ENCODE data around the gene SPEF2. TPM values are rescaled to one million over a fixed set of nuclear protein-coding genes. Genes with fewer than 3 reads are reported as not detected.

SPEF2 gene
- total RNA-seq, 1 experiment from 2014 or later = 8.0 TPM

GRCh38 chr5:35790457-35790822, 172.8 kb downstream of the SPEF2 start:
- no peak overlapping the region for H3K27ac Mint-ChIP-seq (ENCODE audit: unreplicated experiment)
- no peak overlapping the region for H3K4me3 Mint-ChIP-seq (ENCODE audit: low read depth, unreplicated experiment)
- peaks cover 4% of the 10 kb centered on the region for H3K36me3 Mint-ChIP-seq (ENCODE audit: insufficient read depth, unreplicated experiment)
- no peaks in the 10 kb centered on the region for H3K27me3 Mint-ChIP-seq (ENCODE audit: unreplicated experiment)
- TF ChIP-seq CTCF (IDR thresholded peaks at IDR 0.05; ENCODE audit: unreplicated experiment) = no peak
- H3K9me3 Mint-ChIP-seq (ENCODE audit: low read depth, unreplicated experiment) = no peaks in the 10 kb centered on the region
- CTCF ChIA-PET = no interaction called here
- H3K4me1 Mint-ChIP-seq (ENCODE audit: low read depth, unreplicated experiment) = no peaks in the 10 kb centered on the region
- BruUV-seq (replicated peaks) = no TSS peak
- DNase-seq = no peak
- intact Hi-C loops (cut with micrococcal nuclease; ENCODE audit: unreplicated experiment) = no loop called here

GRCh38 chr5:35794328-35794619, 176.6 kb downstream of the SPEF2 start:
- no peaks in the 10 kb centered on the region for H3K9me3 Mint-ChIP-seq (ENCODE audit: low read depth, unreplicated experiment)
- no TSS peak for BruUV-seq (replicated peaks)
- TF ChIP-seq CTCF (IDR thresholded peaks at IDR 0.05; ENCODE audit: unreplicated experiment) = no peak
- H3K4me1 Mint-ChIP-seq (ENCODE audit: low read depth, unreplicated experiment) = peaks cover 8% of the 10 kb centered on the region
- H3K36me3 Mint-ChIP-seq (ENCODE audit: insufficient read depth, unreplicated experiment) = no peaks in the 10 kb centered on the region
- no peaks in the 10 kb centered on the region for H3K27me3 Mint-ChIP-seq (ENCODE audit: unreplicated experiment)
- no peak overlapping the region for H3K4me3 Mint-ChIP-seq (ENCODE audit: low read depth, unreplicated experiment)
- no peak for DNase-seq
- CTCF ChIA-PET = no interaction called here
- no peak overlapping the region for H3K27ac Mint-ChIP-seq (ENCODE audit: unreplicated experiment)
- intact Hi-C loops (cut with micrococcal nuclease; ENCODE audit: unreplicated experiment) = no loop called here

- Mint-ChIP-seq H3K27ac (ENCODE audit: unreplicated experiment) (no peak overlapping the region), H3K4me3 (ENCODE audit: low read depth, unreplicated experiment) (no peak overlapping the region), H3K27me3 (ENCODE audit: unreplicated experiment) (no peaks in the 10 kb centered on the region), H3K36me3 (ENCODE audit: insufficient read depth, unreplicated experiment) (no peaks in the 10 kb centered on the region), H3K4me1 (ENCODE audit: low read depth, unreplicated experiment) (peaks cover 8% of the 10 kb centered on the region), H3K9me3 (ENCODE audit: low read depth, unreplicated experiment) (no peaks in the 10 kb centered on the region)
- DNase-seq = no peak
- no peak for TF ChIP-seq CTCF (IDR thresholded peaks at IDR 0.05; ENCODE audit: unreplicated experiment)
- BruUV-seq (replicated peaks) = no TSS peak
- intact Hi-C loops (cut with micrococcal nuclease; ENCODE audit: unreplicated experiment) = no loop called here
- CTCF ChIA-PET = no interaction called here
Measured at GRCh38 chr5:35794684-35795375, 177.2 kb downstream of the SPEF2 start.

GRCh38 chr5:35799181-35799580, 181.5 kb downstream of the SPEF2 start:
- Mint-ChIP-seq H3K27ac (ENCODE audit: unreplicated experiment) (no peak overlapping the region), H3K4me3 (ENCODE audit: low read depth, unreplicated experiment) (no peak overlapping the region), H3K9me3 (ENCODE audit: low read depth, unreplicated experiment) (no peaks in the 10 kb centered on the region), H3K36me3 (ENCODE audit: insufficient read depth, unreplicated experiment) (peaks cover 3% of the 10 kb centered on the region), H3K4me1 (ENCODE audit: low read depth, unreplicated experiment) (peaks cover 8% of the 10 kb centered on the region), H3K27me3 (ENCODE audit: unreplicated experiment) (peaks cover 10% of the 10 kb centered on the region)
- intact Hi-C loops (cut with micrococcal nuclease; ENCODE audit: unreplicated experiment) = no loop called here
- BruUV-seq (replicated peaks) = no TSS peak
- no peak for TF ChIP-seq CTCF (IDR thresholded peaks at IDR 0.05; ENCODE audit: unreplicated experiment)
- no peak for DNase-seq
- CTCF ChIA-PET = no interaction called here

All from Calu3 (cell line).